Epithelial cell of prostate (primary cell): ENCODE measurements around the gene PRDM16.

Experiments used
- DNase-seq: peaks from one replicate; pipeline ENCODE4 v3.0.0-alpha.2; 2011; ENCODE audit warnings: low read depth, low spot score
- H3K27ac ChIP-seq: fragments of 450-650 bp; 2 replicates; pipeline ENCODE4 v1.5.1; 2017; ENCODE audit warnings: mild to moderate bottlenecking

Gene PRDM16

GRCh38 chr1:3187415-3188149 is 118.6 kb downstream of the PRDM16 start:
- no peak overlapping the region for H3K27ac ChIP-seq
- no peak for DNase-seq

- no peak for DNase-seq
- no peak overlapping the region for H3K27ac ChIP-seq
These were observed 119.4 kb downstream of the PRDM16 start for GRCh38 chr1:3188150-3188971.

DNA sequence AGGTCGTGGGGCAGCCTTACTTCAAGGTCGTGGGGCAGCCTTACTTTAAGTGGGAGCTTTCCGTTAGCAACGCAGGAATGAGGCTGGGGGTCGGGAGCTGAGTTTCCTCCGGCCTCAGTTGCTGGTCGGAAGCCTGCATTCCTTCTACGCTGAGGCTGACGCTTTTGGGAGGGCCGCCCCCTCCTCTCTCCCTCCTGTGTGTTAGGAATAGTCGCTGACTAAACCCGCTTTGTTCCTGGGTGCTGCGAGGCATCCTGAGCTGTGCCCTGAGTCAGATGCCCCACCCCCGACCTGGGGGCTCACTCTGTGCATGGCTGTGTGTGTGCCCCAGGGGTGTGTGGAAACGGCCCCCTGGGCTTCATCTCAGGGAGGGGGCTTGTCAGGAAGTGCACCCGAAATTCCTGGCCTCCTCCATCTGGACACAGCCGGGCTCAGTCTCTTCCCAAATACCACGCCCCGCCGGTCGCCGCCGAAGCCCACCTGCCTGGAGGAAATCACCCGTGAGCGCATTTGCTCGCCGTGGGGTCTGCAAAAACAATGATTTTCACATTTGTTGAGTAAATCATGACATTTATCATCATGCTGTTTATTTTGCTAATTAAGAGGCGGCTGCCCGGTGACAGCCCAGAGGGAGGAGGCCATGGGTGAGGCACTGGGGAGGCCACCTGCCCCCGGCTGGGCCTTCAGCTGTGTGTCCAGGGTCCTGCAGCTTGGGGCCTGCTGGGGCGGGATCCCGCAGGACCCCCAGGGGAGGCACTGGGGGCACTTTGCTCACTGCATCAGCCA is 121.4 kb downstream of the PRDM16 start:
- no peak overlapping the region for H3K27ac ChIP-seq
- DNase-seq: no peak

DNA sequence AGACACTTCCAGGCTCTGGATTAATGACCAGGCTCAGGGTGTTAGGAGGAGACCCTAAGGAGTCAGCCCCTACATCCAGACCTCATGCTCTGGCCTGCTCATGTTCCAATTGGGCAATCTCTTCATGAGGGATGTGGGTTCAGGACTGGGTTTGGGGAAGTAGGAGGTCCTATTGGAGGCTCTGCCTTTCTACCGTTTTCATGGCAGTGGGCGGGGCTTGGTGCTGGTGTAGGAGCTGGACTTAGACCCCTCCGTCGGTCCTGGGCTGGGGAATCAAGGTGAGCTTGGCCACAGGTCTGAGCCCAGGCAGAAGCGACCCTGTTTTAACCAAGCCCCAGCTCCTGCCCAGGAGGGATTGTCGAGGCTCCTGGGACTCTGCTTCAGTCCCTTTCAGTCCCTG is 123.4 kb downstream of the PRDM16 start:
- DNase-seq: no peak
- no peak overlapping the region for H3K27ac ChIP-seq

DNA sequence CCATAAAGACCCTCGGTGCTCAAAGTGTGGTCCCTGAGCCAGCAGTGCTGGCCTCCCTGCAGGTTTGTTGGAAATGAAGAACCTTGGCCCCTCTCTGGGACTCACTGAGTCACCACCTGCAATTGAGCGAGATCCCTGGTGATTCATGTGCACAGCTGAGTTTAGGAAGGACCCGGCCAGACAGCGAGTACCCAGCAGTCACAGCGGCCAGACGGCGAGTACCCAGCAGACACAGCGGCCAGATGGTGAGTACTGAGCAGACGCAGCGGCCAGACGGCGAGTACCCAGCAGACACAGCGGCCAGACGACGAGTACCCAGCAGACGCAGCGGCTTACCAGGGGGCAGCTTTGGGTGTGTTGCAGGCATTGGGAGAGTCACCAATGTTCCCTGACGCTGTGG is 123.8 kb downstream of the PRDM16 start:
- H3K27ac ChIP-seq: no peak overlapping the region
- no peak for DNase-seq

DNA sequence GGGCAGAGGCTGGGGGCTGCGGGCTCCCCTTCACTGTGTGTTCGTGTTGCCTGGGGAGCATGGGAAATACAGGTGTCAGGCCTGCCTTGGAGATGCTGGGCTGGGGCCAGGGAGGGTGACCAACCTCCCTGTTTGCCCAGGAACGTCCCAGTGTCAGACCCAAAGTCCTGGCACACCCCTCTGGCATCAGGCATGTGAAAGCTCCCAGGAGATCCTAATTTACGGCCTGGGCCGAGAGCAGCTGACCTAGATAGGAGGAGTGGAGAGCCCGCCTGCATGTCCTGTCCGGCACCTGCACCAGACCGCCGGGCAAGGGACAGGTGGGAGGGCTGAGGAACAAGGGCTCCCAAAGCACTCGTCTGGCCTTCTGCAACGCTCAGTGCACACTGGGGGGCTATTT is 124.8 kb downstream of the PRDM16 start:
- no peak for DNase-seq
- no peak overlapping the region for H3K27ac ChIP-seq

DNA sequence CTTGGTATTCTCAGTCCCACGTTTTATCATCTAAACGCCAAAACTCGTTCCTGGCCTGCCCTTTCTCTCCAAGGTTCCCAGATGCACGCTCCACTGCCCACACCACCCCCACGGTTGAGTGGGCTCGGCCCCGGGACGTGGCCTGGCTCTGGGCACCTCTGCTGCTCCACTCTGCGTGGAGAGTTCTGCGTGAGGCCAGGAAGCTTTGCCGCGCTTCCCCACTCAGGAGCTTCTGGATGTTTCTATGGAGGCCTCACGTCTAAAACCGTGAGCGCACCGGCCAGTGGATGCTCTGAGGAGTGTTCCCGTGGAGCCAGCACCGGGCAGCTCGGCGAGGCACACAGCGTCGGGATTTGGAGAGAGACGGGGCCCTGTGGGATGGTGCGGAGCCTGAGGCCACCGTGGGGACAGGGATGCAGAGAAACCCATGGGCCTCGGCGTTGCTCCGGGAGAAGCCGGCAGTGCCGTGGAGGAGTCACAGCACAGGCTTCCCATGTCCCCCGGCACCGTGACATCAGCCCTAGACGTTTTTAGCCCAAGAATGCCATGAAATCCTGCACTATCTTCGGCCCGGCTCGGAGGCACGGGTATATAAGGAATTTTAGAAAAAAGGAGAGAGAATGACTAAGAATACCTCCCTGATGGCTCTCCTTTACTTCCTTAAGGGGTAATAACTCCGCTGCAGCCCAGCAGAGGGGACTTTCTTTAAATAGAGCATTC is 125.9 kb downstream of the PRDM16 start:
- no peak for DNase-seq
- H3K27ac ChIP-seq: no peak overlapping the region

- no peak for DNase-seq
- no peak overlapping the region for H3K27ac ChIP-seq
These were observed 126.4 kb downstream of the PRDM16 start for GRCh38 chr1:3195480-3195815.

GRCh38 chr1:3195966-3196515 is 127.0 kb downstream of the PRDM16 start:
- no peak overlapping the region for H3K27ac ChIP-seq
- DNase-seq: no peak

GRCh38 chr1:3196577-3197245 is 127.7 kb downstream of the PRDM16 start:
- no peak overlapping the region for H3K27ac ChIP-seq
- DNase-seq: no peak

GRCh38 chr1:3197781-3198316 is 128.8 kb downstream of the PRDM16 start:
- DNase-seq: no peak
- no peak overlapping the region for H3K27ac ChIP-seq

DNA sequence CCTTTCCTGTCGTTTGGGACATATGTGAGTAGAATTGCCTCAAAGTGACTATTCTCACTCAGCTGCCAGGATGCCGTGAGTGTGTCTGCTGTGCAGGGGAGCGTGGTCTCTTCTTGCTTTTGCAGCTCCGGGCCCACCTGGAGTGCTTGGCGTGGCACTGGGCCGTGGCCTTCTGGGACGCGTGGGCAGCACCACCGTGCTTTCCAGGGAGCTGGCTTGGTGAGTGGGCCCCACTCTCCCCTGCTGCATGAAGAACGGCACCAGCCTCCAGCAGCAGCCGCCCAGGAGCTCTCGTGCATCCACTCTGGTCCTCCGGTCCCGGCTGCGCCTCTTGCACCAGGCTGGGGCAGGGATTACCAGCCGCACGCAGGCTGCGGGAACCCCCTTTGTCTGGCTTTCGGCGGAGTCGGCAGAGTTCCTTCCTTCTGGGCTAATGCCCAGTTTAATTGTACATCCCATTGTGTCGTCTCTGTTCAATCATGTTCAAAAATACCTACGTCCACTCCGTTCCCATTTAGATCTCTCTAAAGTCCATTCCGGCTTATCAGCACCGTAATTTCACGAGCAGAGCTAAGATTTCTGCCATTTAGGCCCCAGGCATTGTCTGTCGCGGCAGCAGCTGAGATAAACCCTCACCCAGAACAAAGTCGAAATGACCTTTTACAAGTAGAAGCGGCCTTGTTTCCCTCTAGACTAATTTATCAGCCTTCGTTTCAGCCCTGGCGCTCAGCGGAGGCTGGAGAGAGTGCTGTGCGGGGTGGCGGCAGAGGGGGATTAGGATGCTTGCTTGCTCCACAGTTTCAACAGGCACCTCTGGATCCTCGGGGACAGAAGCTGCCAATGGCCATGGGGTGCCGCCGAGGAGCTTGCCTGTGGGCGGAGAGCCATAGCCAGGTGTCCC is 129.6 kb downstream of the PRDM16 start:
- H3K27ac ChIP-seq: no peak overlapping the region
- no peak for DNase-seq

GRCh38 chr1:3204725-3205124 is 135.7 kb downstream of the PRDM16 start:
- no peak for DNase-seq
- no peak overlapping the region for H3K27ac ChIP-seq

- H3K27ac ChIP-seq: no peak overlapping the region
- DNase-seq: no peak
These were observed 136.8 kb downstream of the PRDM16 start for GRCh38 chr1:3205815-3206214.

DNA sequence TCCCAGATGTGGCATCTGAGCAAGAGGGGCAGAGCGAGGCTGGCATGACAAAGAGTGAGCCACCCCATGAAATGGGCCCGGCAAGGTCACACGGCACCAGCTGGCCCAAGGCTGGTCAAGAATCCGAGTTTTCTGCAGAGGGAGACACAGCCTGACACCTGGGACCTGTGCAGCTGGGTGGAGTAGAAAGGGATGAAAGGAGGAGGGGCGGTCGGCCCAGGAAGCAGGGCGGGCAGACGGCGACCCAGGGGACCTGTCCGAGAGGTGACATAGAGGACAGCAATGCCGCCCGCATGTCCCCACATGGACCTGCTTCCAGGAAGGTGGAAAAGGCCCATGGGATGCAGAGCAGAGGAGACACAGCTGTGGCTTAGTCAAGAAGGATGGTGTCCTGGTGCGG is 137.7 kb downstream of the PRDM16 start:
- no peak overlapping the region for H3K27ac ChIP-seq
- no peak for DNase-seq

- no peak for DNase-seq
- no peak overlapping the region for H3K27ac ChIP-seq
These were observed 138.3 kb downstream of the PRDM16 start for GRCh38 chr1:3207217-3207848.

GRCh38 chr1:3208819-3209200 is 139.8 kb downstream of the PRDM16 start:
- no peak overlapping the region for H3K27ac ChIP-seq
- DNase-seq: no peak

DNA sequence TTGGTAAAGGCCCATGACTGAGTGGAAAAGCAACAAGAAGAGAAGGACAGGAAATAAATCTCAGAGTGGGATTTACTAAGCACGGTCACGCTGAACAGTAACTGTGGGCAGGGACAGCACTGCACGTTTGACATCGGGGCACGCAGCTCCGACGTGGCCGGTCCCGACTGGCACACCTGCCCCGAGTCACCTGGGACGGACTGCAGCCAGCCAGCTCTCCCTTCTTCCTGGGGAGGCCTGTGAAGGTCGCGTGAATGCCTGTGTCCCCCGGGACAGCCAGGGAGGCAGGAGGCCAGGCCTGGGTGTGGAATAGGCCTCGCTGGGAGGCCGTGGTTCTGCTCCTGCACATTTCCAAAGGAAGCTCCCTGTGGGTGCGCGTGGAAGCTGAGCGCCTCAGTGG is 140.2 kb downstream of the PRDM16 start:
- H3K27ac ChIP-seq: no peak overlapping the region
- no peak for DNase-seq
